SK-N-SH (cell line): ENCODE results near the gene FUCA1. TPM values are rescaled to one million over a fixed set of nuclear protein-coding genes. Genes with fewer than 3 reads are reported as not detected.

Experiments used
- CTCF ChIA-PET: fragments of 300-600, 350-600 bp; formaldehyde crosslinking; extraction: SDS; loops from one replicate; lab custom pipeline; 2021; lab: Yijun Ruan, JAX
- POLR2A ChIA-PET: fragments of 350-600 bp; sonication (Branson Sonifier 250); formaldehyde crosslinking; extraction: SDS; loops from one replicate; lab custom pipeline; 2020; ENCODE audit warnings: antibody characterized with exemption, inconsistent platforms; lab: Yijun Ruan, JAX
- DNase-seq: peaks from one replicate; pipeline ENCODE4 v3.0.0; 2012
- H2AFZ ChIP-seq: fragments of 200-600 bp; sonication (generic); 2 replicates; pipeline ENCODE4 v1.8.1; 2016; ENCODE audit warnings: antibody characterized with exemption, mild to moderate bottlenecking, low read depth
- H3F3A ChIP-seq: fragments of 200-600 bp; sonication (generic); replicated peaks from 2 replicates; pipeline ENCODE3; 2016; ENCODE audit warnings: antibody characterized with exemption, mild to moderate bottlenecking; ENCODE audit not compliant: insufficient read depth
- H3K27ac ChIP-seq, 2 experiments: fragments of 200-500 bp in 1 of 2; fragments of 200-600 bp in 1 of 2; sonication (Bioruptor generic) in 1 of 2; sonication (generic), shearing (Covaris generic) in 1 of 2; 2 replicates each; pipeline versions ENCODE4 v1.5.1 to v1.6.1; 2014 to 2016; ENCODE audit warnings: low read depth in 2 of 2, inconsistent platforms in 1 of 2, low read length in 1 of 2, mild to moderate bottlenecking in 1 of 2, mixed read lengths in 1 of 2
- H3K27me3 ChIP-seq: fragments of 200-600 bp; sonication (generic), shearing (Covaris generic); 2 replicates; pipeline ENCODE4 v1.6.1; 2016; ENCODE audit warnings: mixed run types; ENCODE audit not compliant: insufficient read depth
- H3K36me3 ChIP-seq, 2 experiments: fragments of 200-500 bp in 1 of 2; fragments of 200-600 bp in 1 of 2; sonication (Bioruptor generic) in 1 of 2; sonication (generic) in 1 of 2; replicated peaks in 1 of 2; 2 replicates each; pipeline versions ENCODE3 to v1.5.1; 2014 to 2016; ENCODE audit warnings: low read length in 1 of 2, mild to moderate bottlenecking in 1 of 2; ENCODE audit not compliant: insufficient read depth in 2 of 2, control insufficient read depth in 1 of 2
- H3K4me1 ChIP-seq, 2 experiments: fragments of 200-500 bp in 1 of 2; fragments of 200-600 bp in 1 of 2; sonication (Bioruptor generic) in 1 of 2; sonication (generic), shearing (Covaris generic) in 1 of 2; 2 replicates each; pipeline versions ENCODE4 v1.5.1 to v1.6.1; 2014 to 2016; ENCODE audit warnings: low read depth in 1 of 2, low read length in 1 of 2, mixed run types in 1 of 2; ENCODE audit not compliant: insufficient read depth in 2 of 2, control insufficient read depth in 1 of 2
- H3K4me2 ChIP-seq: fragments of 200-600 bp; sonication (generic), shearing (Covaris generic); 2 replicates; pipeline ENCODE4 v1.6.1; 2017; ENCODE audit warnings: mixed run types
- H3K4me3 ChIP-seq, 2 experiments: fragments of 200-500 bp in 1 of 2; fragments of 200-600 bp in 1 of 2; sonication (Bioruptor generic) in 1 of 2; sonication (generic), shearing (Covaris generic) in 1 of 2; 2 replicates each; pipeline versions ENCODE4 v1.5.1 to v1.8.1; 2014 to 2016; ENCODE audit warnings: low read depth in 2 of 2, inconsistent platforms in 1 of 2, low read length in 1 of 2, mild to moderate bottlenecking in 1 of 2, mixed read lengths in 1 of 2, moderate library complexity in 1 of 2
- H3K79me2 ChIP-seq: fragments of 200-600 bp; sonication (generic); 2 replicates; pipeline ENCODE4 v1.8.1; 2017; ENCODE audit warnings: mild to moderate bottlenecking; ENCODE audit not compliant: insufficient read depth
- H3K9ac ChIP-seq: fragments of 200-600 bp; sonication (generic); 2 replicates; pipeline ENCODE4 v1.6.1; 2017; ENCODE audit warnings: mixed run types
- H3K9me2 ChIP-seq: fragments of 200-600 bp; sonication (generic); 2 replicates; pipeline ENCODE4 v1.6.1; 2017; ENCODE audit warnings: mixed run types
- H3K9me3 ChIP-seq: fragments of 200-600 bp; sonication (generic); 2 replicates; pipeline ENCODE4 v1.6.1; 2017; ENCODE audit warnings: mixed run types, mild to moderate bottlenecking, moderate library complexity
- H4K20me1 ChIP-seq: fragments of 200-600 bp; sonication (generic); 2 replicates; pipeline ENCODE4 v1.6.1; 2017; ENCODE audit warnings: mild to moderate bottlenecking, mixed run types; ENCODE audit not compliant: insufficient read depth
- CHD2 ChIP-seq: fragments of 150-350 bp; IDR thresholded peaks from 2 replicates; pipeline ENCODE4 v1.6.1; 2018; ENCODE audit warnings: low read length; ENCODE audit not compliant: partially characterized antibody
- ELF1 ChIP-seq: IDR thresholded peaks from 2 replicates; pipeline ENCODE4 v1.4.0; 2012
- EZH2phosphoT487 ChIP-seq: fragments of 200-600 bp; sonication (generic); IDR thresholded peaks from 2 replicates; pipeline ENCODE4 v1.6.1; 2017; ENCODE audit warnings: low read depth, mixed run types, mild to moderate bottlenecking, antibody characterized with exemption, moderate library complexity, borderline replicate concordance
- FOSL2 ChIP-seq: IDR thresholded peaks from 2 replicates; pipeline ENCODE4 v1.4.0; 2012; ENCODE audit warnings: low read depth, mild to moderate bottlenecking, moderate library complexity, borderline replicate concordance
- FOXM1 ChIP-seq: IDR thresholded peaks from 2 replicates; pipeline ENCODE4 v1.4.0; 2012; ENCODE audit warnings: low read depth, mild to moderate bottlenecking
- MEF2A ChIP-seq: IDR thresholded peaks from 2 replicates; pipeline ENCODE4 v1.4.0; 2012; ENCODE audit warnings: low read depth, borderline replicate concordance
- NFIC ChIP-seq: IDR thresholded peaks from 2 replicates; pipeline ENCODE4 v1.4.0; 2012; ENCODE audit warnings: borderline replicate concordance
- NRF1 ChIP-seq: IDR thresholded peaks from 2 replicates; pipeline ENCODE4 v1.6.1; 2012; ENCODE audit warnings: low read depth, mild to moderate bottlenecking, low read length
- POLR2AphosphoS5 ChIP-seq: IDR thresholded peaks from 2 replicates; pipeline ENCODE4 v1.6.1; 2012; ENCODE audit warnings: low read depth, low read length
- RAD21 ChIP-seq: IDR thresholded peaks from 2 replicates; pipeline ENCODE4 v1.6.1; 2012; ENCODE audit warnings: mild to moderate bottlenecking, low read length
- SIN3A ChIP-seq: IDR thresholded peaks from 2 replicates; pipeline ENCODE4 v1.6.1; 2012; ENCODE audit warnings: low read depth, mild to moderate bottlenecking, low read length, moderate library complexity, borderline replicate concordance
- TEAD4 ChIP-seq: IDR thresholded peaks from 2 replicates; pipeline ENCODE4 v1.4.0; 2012; ENCODE audit warnings: mild to moderate bottlenecking, borderline replicate concordance; ENCODE audit not compliant: insufficient read depth
- USF1 ChIP-seq: IDR thresholded peaks from 2 replicates; pipeline ENCODE4 v1.4.0; 2012; ENCODE audit warnings: low read depth, borderline replicate concordance
- ZBTB33 ChIP-seq: IDR thresholded peaks from 2 replicates; pipeline ENCODE4 v1.4.0; 2012; ENCODE audit warnings: low read depth, borderline replicate concordance
- WGBS: methylation state at CpG from one replicate; pipeline ENCODE4 v1.1.6; 2017; ENCODE audit warnings: low lambda C conversion rate; 5-methylcytosine and 5-hydroxymethylcytosine counted together
- polyA plus RNA-seq, 3 experiments: library from polyadenylated mRNA; depleted of rRNA; stranded (reverse); fragments of >200 nt; gene quantifications; 2 replicates each; pipeline ENCODE4 v1.2.3, GENCODE V29; 2012
- TF ChIP-seq, protein P1 (sequence below): IDR thresholded peaks from 2 replicates; pipeline ENCODE4; 2012
- TF ChIP-seq, protein P2 (sequence below): fragments of 150-350 bp; IDR thresholded peaks from 2 replicates; pipeline ENCODE4 v1.6.1; 2017; ENCODE audit warnings: antibody characterized with exemption, low read length, low read depth, borderline replicate concordance
- TF ChIP-seq, protein P3 (sequence below): fragments of 200-600 bp; sonication (generic); IDR thresholded peaks from 2 replicates; pipeline ENCODE4 v1.6.1; 2017; ENCODE audit warnings: antibody characterized with exemption, mild to moderate bottlenecking, moderate library complexity

FUCA1 gene
- polyA plus RNA-seq, 1 of the 3 experiments (the other 2 are of a cell fraction): 31.9 TPM

GRCh38 chr1:23797478-23798448 is 70.3 kb downstream of the FUCA1 start:
- Histone ChIP-seq H3K9me2 (no peaks in the 10 kb centered on the region), H3K9ac (no peak overlapping the region), H2AFZ (no peak overlapping the region), H3K4me2 (no peak overlapping the region), H3K27me3 (no peaks in the 10 kb centered on the region), H3K4me3 (no peak overlapping the region), H3K79me2 (peaks cover 8% of the 10 kb centered on the region), H3K27ac (no peak overlapping the region), H3F3A (peaks cover 12% of the 10 kb centered on the region), H3K36me3 (peaks cover 11 to 44% of the 10 kb centered on the region in 2 experiments), H3K4me1 (peaks cover 5 to 38% of the 10 kb centered on the region in 2 experiments; a peak in 1 of 4 replicates), H3K9me3 (no peaks in the 10 kb centered on the region), H4K20me1 (no peaks in the 10 kb centered on the region)
- ChIA-PET POLR2A (no interaction called here), CTCF (interaction anchor here (1.1 to 5.7 kb wide), 6 partner anchors 10 to 119 kb away, joined by 3 to 47 read pairs (median 6); partner anchors contain the start of genes FUCA1 and RPL11)
- 99% methylated on average over 10 of the region's 20 CpGs for WGBS
- TF ChIP-seq FOXM1: no peak
- TF ChIP-seq FOSL2: no peak
- no peak for TF ChIP-seq NRF1
- no peak for TF ChIP-seq USF1
- TF ChIP-seq, protein P1, sequence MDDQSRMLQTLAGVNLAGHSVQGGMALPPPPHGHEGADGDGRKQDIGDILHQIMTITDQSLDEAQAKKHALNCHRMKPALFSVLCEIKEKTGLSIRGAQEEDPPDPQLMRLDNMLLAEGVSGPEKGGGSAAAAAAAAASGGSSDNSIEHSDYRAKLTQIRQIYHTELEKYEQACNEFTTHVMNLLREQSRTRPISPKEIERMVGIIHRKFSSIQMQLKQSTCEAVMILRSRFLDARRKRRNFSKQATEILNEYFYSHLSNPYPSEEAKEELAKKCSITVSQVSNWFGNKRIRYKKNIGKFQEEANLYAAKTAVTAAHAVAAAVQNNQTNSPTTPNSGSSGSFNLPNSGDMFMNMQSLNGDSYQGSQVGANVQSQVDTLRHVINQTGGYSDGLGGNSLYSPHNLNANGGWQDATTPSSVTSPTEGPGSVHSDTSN: no peak
- TF ChIP-seq, protein P2, sequence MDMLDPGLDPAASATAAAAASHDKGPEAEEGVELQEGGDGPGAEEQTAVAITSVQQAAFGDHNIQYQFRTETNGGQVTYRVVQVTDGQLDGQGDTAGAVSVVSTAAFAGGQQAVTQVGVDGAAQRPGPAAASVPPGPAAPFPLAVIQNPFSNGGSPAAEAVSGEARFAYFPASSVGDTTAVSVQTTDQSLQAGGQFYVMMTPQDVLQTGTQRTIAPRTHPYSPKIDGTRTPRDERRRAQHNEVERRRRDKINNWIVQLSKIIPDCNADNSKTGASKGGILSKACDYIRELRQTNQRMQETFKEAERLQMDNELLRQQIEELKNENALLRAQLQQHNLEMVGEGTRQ: no peak
- TF ChIP-seq EZH2phosphoT487: no peak
- no peak; the same call in 1 of the 2 replicates for TF ChIP-seq POLR2AphosphoS5
- no peak for TF ChIP-seq TEAD4
- TF ChIP-seq MEF2A: no peak
- no peak for TF ChIP-seq RAD21
- TF ChIP-seq CHD2: no peak
- TF ChIP-seq ELF1: no peak
- no peak for TF ChIP-seq SIN3A
- TF ChIP-seq, protein P3, sequence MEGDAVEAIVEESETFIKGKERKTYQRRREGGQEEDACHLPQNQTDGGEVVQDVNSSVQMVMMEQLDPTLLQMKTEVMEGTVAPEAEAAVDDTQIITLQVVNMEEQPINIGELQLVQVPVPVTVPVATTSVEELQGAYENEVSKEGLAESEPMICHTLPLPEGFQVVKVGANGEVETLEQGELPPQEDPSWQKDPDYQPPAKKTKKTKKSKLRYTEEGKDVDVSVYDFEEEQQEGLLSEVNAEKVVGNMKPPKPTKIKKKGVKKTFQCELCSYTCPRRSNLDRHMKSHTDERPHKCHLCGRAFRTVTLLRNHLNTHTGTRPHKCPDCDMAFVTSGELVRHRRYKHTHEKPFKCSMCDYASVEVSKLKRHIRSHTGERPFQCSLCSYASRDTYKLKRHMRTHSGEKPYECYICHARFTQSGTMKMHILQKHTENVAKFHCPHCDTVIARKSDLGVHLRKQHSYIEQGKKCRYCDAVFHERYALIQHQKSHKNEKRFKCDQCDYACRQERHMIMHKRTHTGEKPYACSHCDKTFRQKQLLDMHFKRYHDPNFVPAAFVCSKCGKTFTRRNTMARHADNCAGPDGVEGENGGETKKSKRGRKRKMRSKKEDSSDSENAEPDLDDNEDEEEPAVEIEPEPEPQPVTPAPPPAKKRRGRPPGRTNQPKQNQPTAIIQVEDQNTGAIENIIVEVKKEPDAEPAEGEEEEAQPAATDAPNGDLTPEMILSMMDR: no peak
- no peak for TF ChIP-seq NFIC
- TF ChIP-seq ZBTB33: no peak
- DNase-seq: no peak
